HEK293 (cell line): ENCODE results near the gene ZFYVE19.

ENCODE experiments used
- ZFP69B ChIP-seq: fragments of 450-650 bp; formaldehyde crosslinking; IDR thresholded peaks from 2 replicates; pipeline ENCODE4 v1.5.1; 2016; ENCODE audit warnings: missing biosample characterization, missing genetic modification characterization
- TF ChIP-seq, protein P1 (sequence below): fragments of 450-650 bp; formaldehyde crosslinking; IDR thresholded peaks from 2 replicates; pipeline ENCODE4 v1.5.1; 2016; ENCODE audit warnings: missing biosample characterization, missing genetic modification characterization
- TF ChIP-seq, protein P2 (sequence below): fragments of 450-650 bp; formaldehyde crosslinking; IDR thresholded peaks from 2 replicates; pipeline ENCODE4 v1.5.1; 2016; ENCODE audit warnings: missing biosample characterization, missing genetic modification characterization
- TF ChIP-seq, protein P3 (sequence below): fragments of 450-650 bp; formaldehyde crosslinking; IDR thresholded peaks from 2 replicates; pipeline ENCODE4 v1.5.1; 2016; ENCODE audit warnings: missing biosample characterization, missing genetic modification characterization

DNA sequence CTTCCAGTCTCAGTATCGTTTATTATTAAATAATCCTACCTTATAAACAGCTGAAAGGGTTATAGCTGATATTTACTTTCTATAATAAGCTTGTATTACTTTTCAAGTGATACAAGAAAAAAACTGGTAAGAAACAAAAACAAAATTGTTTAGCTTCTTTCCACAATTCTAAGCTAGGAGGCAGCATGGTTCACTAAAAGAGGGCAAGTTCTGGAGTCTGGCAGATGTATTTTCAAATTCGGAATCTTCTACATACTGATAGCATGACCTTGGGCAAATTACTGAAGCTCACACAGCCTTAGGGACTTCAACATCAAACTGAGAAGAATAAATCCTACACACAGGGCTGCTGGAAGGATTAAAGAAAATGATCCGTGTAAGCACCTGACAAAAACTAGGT, 21.7 kb upstream of the ZFYVE19 start:
- TF ChIP-seq, protein P1, sequence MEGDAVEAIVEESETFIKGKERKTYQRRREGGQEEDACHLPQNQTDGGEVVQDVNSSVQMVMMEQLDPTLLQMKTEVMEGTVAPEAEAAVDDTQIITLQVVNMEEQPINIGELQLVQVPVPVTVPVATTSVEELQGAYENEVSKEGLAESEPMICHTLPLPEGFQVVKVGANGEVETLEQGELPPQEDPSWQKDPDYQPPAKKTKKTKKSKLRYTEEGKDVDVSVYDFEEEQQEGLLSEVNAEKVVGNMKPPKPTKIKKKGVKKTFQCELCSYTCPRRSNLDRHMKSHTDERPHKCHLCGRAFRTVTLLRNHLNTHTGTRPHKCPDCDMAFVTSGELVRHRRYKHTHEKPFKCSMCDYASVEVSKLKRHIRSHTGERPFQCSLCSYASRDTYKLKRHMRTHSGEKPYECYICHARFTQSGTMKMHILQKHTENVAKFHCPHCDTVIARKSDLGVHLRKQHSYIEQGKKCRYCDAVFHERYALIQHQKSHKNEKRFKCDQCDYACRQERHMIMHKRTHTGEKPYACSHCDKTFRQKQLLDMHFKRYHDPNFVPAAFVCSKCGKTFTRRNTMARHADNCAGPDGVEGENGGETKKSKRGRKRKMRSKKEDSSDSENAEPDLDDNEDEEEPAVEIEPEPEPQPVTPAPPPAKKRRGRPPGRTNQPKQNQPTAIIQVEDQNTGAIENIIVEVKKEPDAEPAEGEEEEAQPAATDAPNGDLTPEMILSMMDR (tag by site-specific recombination): no peak
- TF ChIP-seq, protein P2, sequence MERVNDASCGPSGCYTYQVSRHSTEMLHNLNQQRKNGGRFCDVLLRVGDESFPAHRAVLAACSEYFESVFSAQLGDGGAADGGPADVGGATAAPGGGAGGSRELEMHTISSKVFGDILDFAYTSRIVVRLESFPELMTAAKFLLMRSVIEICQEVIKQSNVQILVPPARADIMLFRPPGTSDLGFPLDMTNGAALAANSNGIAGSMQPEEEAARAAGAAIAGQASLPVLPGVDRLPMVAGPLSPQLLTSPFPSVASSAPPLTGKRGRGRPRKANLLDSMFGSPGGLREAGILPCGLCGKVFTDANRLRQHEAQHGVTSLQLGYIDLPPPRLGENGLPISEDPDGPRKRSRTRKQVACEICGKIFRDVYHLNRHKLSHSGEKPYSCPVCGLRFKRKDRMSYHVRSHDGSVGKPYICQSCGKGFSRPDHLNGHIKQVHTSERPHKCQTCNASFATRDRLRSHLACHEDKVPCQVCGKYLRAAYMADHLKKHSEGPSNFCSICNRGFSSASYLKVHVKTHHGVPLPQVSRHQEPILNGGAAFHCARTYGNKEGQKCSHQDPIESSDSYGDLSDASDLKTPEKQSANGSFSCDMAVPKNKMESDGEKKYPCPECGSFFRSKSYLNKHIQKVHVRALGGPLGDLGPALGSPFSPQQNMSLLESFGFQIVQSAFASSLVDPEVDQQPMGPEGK (tag by site-specific recombination): no peak
- no peak for TF ChIP-seq ZFP69B
- TF ChIP-seq, protein P3, sequence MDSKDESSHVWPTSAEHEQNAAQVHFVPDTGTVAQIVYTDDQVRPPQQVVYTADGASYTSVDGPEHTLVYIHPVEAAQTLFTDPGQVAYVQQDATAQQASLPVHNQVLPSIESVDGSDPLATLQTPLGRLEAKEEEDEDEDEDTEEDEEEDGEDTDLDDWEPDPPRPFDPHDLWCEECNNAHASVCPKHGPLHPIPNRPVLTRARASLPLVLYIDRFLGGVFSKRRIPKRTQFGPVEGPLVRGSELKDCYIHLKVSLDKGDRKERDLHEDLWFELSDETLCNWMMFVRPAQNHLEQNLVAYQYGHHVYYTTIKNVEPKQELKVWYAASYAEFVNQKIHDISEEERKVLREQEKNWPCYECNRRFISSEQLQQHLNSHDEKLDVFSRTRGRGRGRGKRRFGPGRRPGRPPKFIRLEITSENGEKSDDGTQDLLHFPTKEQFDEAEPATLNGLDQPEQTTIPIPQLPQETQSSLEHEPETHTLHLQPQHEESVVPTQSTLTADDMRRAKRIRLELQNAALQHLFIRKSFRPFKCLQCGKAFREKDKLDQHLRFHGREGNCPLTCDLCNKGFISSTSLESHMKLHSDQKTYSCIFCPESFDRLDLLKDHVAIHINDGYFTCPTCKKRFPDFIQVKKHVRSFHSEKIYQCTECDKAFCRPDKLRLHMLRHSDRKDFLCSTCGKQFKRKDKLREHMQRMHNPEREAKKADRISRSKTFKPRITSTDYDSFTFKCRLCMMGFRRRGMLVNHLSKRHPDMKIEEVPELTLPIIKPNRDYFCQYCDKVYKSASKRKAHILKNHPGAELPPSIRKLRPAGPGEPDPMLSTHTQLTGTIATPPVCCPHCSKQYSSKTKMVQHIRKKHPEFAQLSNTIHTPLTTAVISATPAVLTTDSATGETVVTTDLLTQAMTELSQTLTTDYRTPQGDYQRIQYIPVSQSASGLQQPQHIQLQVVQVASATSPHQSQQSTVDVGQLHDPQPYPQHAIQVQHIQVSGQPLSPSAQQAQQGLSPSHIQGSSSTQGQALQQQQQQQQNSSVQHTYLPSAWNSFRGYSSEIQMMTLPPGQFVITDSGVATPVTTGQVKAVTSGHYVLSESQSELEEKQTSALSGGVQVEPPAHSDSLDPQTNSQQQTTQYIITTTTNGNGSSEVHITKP: no peak
